NCI-H2081 treated with DMSO at 0.1 percent for 48 hours (cell line): ENCODE measurements around the gene GGA1.

Experiments
- DNase-seq: peaks from one replicate; lab custom pipeline; 2025; lab: John Stamatoyannopoulos, UW

Gene GGA1

GRCh38 chr22:37674951-37675929 is 66.6 kb downstream of the GGA1 start, which contains the start of gene LGALS1:
Gene LGALS1, plus strand, starts transcription at chr22:37675636. Its CDS starts 67 bp downstream, at chr22:37675703.
- no peak for DNase-seq

- no peak for DNase-seq
Measured at GRCh38 chr22:37675930-37676735, 67.5 kb downstream of the GGA1 start.

- no peak for DNase-seq
Measured at GRCh38 chr22:37676736-37677492, 68.3 kb downstream of the GGA1 start.

GRCh38 chr22:37677493-37677974 is 68.9 kb downstream of the GGA1 start:
- no peak for DNase-seq

- no peak for DNase-seq
Measured at GRCh38 chr22:37678372-37678771, 69.7 kb downstream of the GGA1 start.

- DNase-seq, result no peak
Measured at GRCh38 chr22:37679670-37680069, 71.0 kb downstream of the GGA1 start.

GRCh38 chr22:37680191-37680851 is 71.7 kb downstream of the GGA1 start:
- DNase-seq, result no peak

- no peak for DNase-seq
Measured at GRCh38 chr22:37681001-37681424, 72.4 kb downstream of the GGA1 start.

GRCh38 chr22:37681556-37682049 is 73.0 kb downstream of the GGA1 start:
- DNase-seq, result no peak
